HepG2 (cell line): ENCODE data around the gene C20orf202. TPM values are rescaled to one million over a fixed set of nuclear protein-coding genes. Genes with fewer than 3 reads are reported as not detected.
"Not testable (repeated sequence)": the region's sequence is repeated elsewhere in the genome, so short reads cannot be mapped to it uniquely, and the experiment has no call there.

Experiments used
- ATAC-seq: fragments of 200-7000 bp; cut with Tn5 transposase; 3 replicates; pipeline ENCODE4 v1.9.1; 2020; ENCODE audit warnings: mild to moderate bottlenecking, moderate library complexity
- BruUV-seq: library from RNA; stranded (reverse); fragments of 400-500 nt; replicated peaks from 2 replicates; lab custom pipeline; 2021; lab: Mats Ljungman, UMichigan
- CTCF ChIA-PET: fragments of 300-600 bp; formaldehyde crosslinking; extraction: SDS; loops from one replicate; lab custom pipeline; 2021; ENCODE audit warnings: low total read pairs, inconsistent platforms, low intra/inter-chr PET ratio; lab: Yijun Ruan, JAX
- POLR2A ChIA-PET: fragments of 350-600 bp; sonication (Branson Sonifier 250); formaldehyde crosslinking; loops from one replicate; lab custom pipeline; 2020; ENCODE audit warnings: antibody characterized with exemption, inconsistent platforms; lab: Yijun Ruan, JAX
- DNase-seq: peaks from one replicate; pipeline ENCODE4 v3.0.0-alpha.2; 2015; ENCODE audit warnings: low spot score
- FAIRE-seq: peaks from 3 replicates; lab custom pipeline; 2011; peaks lifted over from hg19 to GRCh38; lab: Jason Lieb, UNC
- H2AFZ ChIP-seq: one replicate; pipeline ENCODE4 v1.6.1; 2011; ENCODE audit warnings: low read length, inconsistent platforms
- H3K27ac ChIP-seq: fragments of 300-600 bp; 3 replicates; pipeline ENCODE4 v1.8.0; 2011; ENCODE audit warnings: mixed run types, mild to moderate bottlenecking, mixed read lengths, low read length, inconsistent platforms; ENCODE audit not compliant: insufficient read depth; ENCODE audit errors: extremely low read length
- H3K27me3 ChIP-seq, 2 experiments: fragments of 200-600 bp in 1 of 2; 2 replicates in 1 of 2; 3 replicates in 1 of 2; pipeline versions ENCODE4 v1.6.0 to v1.8.0; 2011; ENCODE audit warnings: low read length in 2 of 2, mild to moderate bottlenecking in 2 of 2, moderate library complexity in 2 of 2, inconsistent platforms in 1 of 2; ENCODE audit not compliant: insufficient read depth in 2 of 2, control insufficient read depth in 1 of 2
- H3K36me3 ChIP-seq, 2 experiments: fragments of 200-600 bp in 1 of 2; replicated peaks in 1 of 2; 2 replicates in 1 of 2; 3 replicates in 1 of 2; pipeline versions ENCODE4 v1.5.1 to v1.8.0; 2011; ENCODE audit warnings: low read length in 2 of 2, inconsistent platforms in 1 of 2; ENCODE audit not compliant: insufficient read depth in 2 of 2, control insufficient read depth in 1 of 2
- H3K4me1 ChIP-seq: 2 replicates; pipeline ENCODE4 v1.5.1; 2012; ENCODE audit warnings: low read length, inconsistent platforms; ENCODE audit not compliant: insufficient read depth
- H3K4me2 ChIP-seq: 2 replicates; pipeline ENCODE4 v1.6.0; 2011; ENCODE audit warnings: low read depth, low read length, inconsistent platforms
- H3K4me3 ChIP-seq, 3 experiments: fragments of 200-600 bp in 1 of 3; sonication (generic), shearing (Covaris generic) in 1 of 3; replicated peaks in 1 of 3; 2 replicates each; pipeline ENCODE4 v1.5.1; 2011 to 2016; ENCODE audit warnings: low read length in 3 of 3, inconsistent platforms in 2 of 3, low read depth in 2 of 3, mild to moderate bottlenecking in 2 of 3, control low read depth in 1 of 3, mixed read lengths in 1 of 3; ENCODE audit not compliant: insufficient read depth in 1 of 3
- H3K79me2 ChIP-seq: one replicate; pipeline ENCODE4 v1.6.1; 2011; ENCODE audit warnings: low read length, inconsistent platforms; ENCODE audit not compliant: insufficient read depth
- H3K9ac ChIP-seq: 2 replicates; pipeline ENCODE4 v1.6.0; 2011; ENCODE audit warnings: mild to moderate bottlenecking, low read depth, low read length, inconsistent platforms; ENCODE audit not compliant: insufficient read depth
- H3K9me3 ChIP-seq: 2 replicates; pipeline ENCODE4 v1.5.1; 2012; ENCODE audit warnings: mild to moderate bottlenecking, low read length
- H4K20me1 ChIP-seq: 2 replicates; pipeline ENCODE4 v1.6.0; 2011; ENCODE audit warnings: inconsistent platforms, mild to moderate bottlenecking, low read length, moderate library complexity; ENCODE audit not compliant: insufficient read depth
- USF2 ChIP-seq, 2 experiments: sonication (generic) in 1 of 2; formaldehyde crosslinking in 1 of 2; IDR thresholded peaks; 2 replicates each; pipeline versions ENCODE4 v1.5.1 to v1.6.1; 2011 to 2020; ENCODE audit warnings: borderline replicate concordance in 1 of 2, low read depth in 1 of 2, low read length in 1 of 2, mild to moderate bottlenecking in 1 of 2, missing genetic modification reagents in 1 of 2, moderate library complexity in 1 of 2
- ZNF333 ChIP-seq: sonication (generic); formaldehyde crosslinking; IDR thresholded peaks from 2 replicates; pipeline ENCODE4 v1.4.0; 2020; ENCODE audit warnings: mild to moderate bottlenecking, missing genetic modification reagents, borderline replicate concordance
- WGBS: methylation state at CpG from one replicate; pipeline ENCODE4 v1.1.6; 2017; ENCODE audit warnings: low lambda C conversion rate; 5-methylcytosine and 5-hydroxymethylcytosine counted together
- in situ Hi-C: cut with HindIII; loops from 2 replicates; pipeline ENCODE4 v1.10.0; 2017; ENCODE audit warnings: low pct_unique_long_range_greater_than_20kb; ENCODE audit not compliant: extremely low pct_ligation_motif_present
- intact Hi-C: fragments of 100-400 bp; cut with micrococcal nuclease; formaldehyde crosslinking; loops from one replicate; pipeline ENCODE4 v1.10.0; 2022; ENCODE audit not compliant: unreplicated experiment
- polyA plus RNA-seq, 8 experiments: library from polyadenylated mRNA; depleted of rRNA in 3 of 8; stranded (reverse) in 7 of 8; unstranded in 1 of 8; fragments of >200 nt; fragmentation: Illumina TruSeq in 4 of 8; extraction: Trizol in 4 of 8; gene quantifications; 2 replicates each; pipeline versions ENCODE4 v1.2.1 to v1.2.3, GENCODE V29; 2011 to 2016; ENCODE audit warnings: low read depth in 4 of 8, missing spikeins in 1 of 8, mixed read lengths in 1 of 8; ENCODE audit not compliant: insufficient read depth in 1 of 8
- total RNA-seq, 5 experiments: library from RNA; depleted of rRNA; stranded (reverse); fragments of >200 nt; fragmentation: Illumina TruSeq; extraction: Trizol; gene quantifications; 2 replicates each; pipeline ENCODE4 v1.2.3, GENCODE V29; 2016; ENCODE audit warnings: low read depth in 1 of 5
- TF ChIP-seq, protein P1 (sequence below): sonication (generic); formaldehyde crosslinking; IDR thresholded peaks from 2 replicates; pipeline ENCODE4 v1.5.0; 2020; ENCODE audit warnings: missing genetic modification reagents, mild to moderate bottlenecking, borderline replicate concordance

C20orf202 gene
- total and polyA plus RNA-seq, 2 of the 13 experiments (the other 11 are each of a cell fraction or from before 2014, with no cell fraction given), result 0.20 to 1.2 TPM

DNA sequence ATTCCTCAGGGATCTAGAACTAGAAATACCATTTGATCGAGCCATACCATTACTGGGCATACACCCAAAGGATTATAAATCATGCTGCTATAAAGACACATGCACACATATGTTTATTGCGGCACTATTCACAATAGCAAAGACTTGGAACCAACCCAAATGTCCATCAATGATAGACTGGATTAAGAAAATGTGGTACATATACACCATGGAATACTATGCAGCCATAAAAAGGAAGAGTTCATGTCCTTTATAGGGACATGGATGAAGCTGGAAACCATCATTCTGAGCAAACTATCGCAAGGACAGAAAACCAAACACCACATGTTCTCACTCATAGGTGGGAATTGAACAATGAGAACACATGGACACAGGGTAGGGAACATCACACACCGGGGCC lies 19.5 kb downstream of the C20orf202 start:
- H3K4me2 ChIP-seq, H4K20me1 ChIP-seq, CTCF ChIA-PET, H3K9ac ChIP-seq, H2AFZ ChIP-seq, DNase-seq, POLR2A ChIA-PET, BruUV-seq, FAIRE-seq, H3K27ac ChIP-seq, H3K79me2 ChIP-seq, H3K36me3 ChIP-seq, H3K4me3 ChIP-seq, H3K9me3 ChIP-seq, intact Hi-C loops, ATAC-seq, in situ Hi-C loops: not testable (repeated sequence)
- 52% methylated on average over 4 of the region's 4 CpGs for WGBS
- peaks cover 13% of the 10 kb centered on the region for H3K4me1 ChIP-seq
- H3K27me3 ChIP-seq, result peaks cover 4 to 24% of the 10 kb centered on the region in 2 experiments

DNA sequence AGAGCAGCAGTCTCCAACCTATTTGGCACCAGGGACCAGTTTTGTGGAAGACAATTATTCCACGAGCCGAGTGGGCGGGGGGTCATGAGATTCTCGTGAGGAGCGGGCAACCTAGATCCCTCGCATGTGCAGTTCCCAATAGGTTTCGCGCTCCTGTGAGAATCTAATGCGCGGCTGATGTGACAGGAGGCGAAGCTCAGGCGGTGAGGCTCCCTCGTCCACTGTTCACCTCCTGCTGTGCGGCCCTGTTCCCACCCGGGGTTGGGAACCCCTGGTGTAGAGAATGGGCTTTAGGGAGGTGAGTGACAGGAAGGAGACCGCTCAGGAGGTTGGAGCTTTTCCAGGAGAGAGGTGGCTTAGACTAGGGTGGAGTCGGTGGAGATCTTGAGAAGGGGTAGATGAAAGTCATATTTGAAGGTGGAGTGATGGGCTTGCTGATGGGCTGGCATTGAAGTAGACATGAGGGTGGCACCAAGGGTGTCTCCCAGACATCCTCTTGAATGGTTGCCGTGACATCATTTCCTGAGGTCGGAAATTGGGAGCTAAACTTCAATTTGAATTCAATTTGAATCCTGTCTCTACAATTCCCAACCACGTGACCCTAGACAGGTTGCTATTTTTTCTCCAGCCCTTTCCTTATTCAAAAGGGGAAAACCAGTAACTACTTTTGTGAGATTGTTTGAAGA lies 21.1 kb downstream of the C20orf202 start:
- Histone ChIP-seq H3K4me3 (no peak overlapping the region), H3K79me2 (no peaks in the 10 kb centered on the region), H3K4me2 (no peak overlapping the region), H3K27ac (no peak overlapping the region), H3K9me3 (no peaks in the 10 kb centered on the region), H4K20me1 (no peaks in the 10 kb centered on the region; the same call in 1 of the 2 replicates), H3K9ac (no peak overlapping the region), H3K4me1 (peaks cover 13% of the 10 kb centered on the region), H3K27me3 (peaks cover 4 to 27% of the 10 kb centered on the region in 2 experiments), H2AFZ (no peak overlapping the region), H3K36me3 (no peaks in the 10 kb centered on the region)
- intact Hi-C loops (no loop called here), in situ Hi-C loops (no loop called here)
- ChIA-PET CTCF (no interaction called here), POLR2A (no interaction called here)
- WGBS, result 73% methylated on average over 20 of the region's 20 CpGs
- no TSS peak for BruUV-seq
- DNase-seq (no peak), FAIRE-seq (no peak), ATAC-seq (no peak)
- TF ChIP-seq USF2 (IDR thresholded peaks at IDR 0.05; ENCODE audit: low read depth, low read length) (peak; percentile 4; the same call in 1 of the 2 replicates), USF2 (CRISPR knock-in tag; IDR thresholded peaks at IDR 0.05; ENCODE audit: borderline replicate concordance) (no peak), ZNF333 (CRISPR knock-in tag) (no peak)
- TF ChIP-seq, protein P1, sequence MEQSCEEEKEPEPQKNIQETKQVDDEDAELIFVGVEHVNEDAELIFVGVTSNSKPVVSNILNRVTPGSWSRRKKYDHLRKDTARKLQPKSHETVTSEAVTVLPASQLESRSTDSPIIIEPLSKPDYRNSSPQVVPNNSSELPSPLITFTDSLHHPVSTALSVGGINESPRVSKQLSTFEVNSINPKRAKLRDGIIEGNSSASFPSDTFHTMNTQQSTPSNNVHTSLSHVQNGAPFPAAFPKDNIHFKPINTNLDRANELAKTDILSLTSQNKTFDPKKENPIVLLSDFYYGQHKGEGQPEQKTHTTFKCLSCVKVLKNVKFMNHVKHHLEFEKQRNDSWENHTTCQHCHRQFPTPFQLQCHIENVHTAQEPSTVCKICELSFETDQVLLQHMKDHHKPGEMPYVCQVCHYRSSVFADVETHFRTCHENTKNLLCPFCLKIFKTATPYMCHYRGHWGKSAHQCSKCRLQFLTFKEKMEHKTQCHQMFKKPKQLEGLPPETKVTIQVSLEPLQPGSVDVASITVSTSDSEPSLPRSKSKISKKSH (CRISPR knock-in tag), result 0 out of 2 replicates have a peak, but pooled peaks have one; percentile 18
